ENCODE results near the gene USP24.
"Not testable (repeated sequence)": the region's sequence is repeated elsewhere in the genome, so short reads cannot be mapped to it uniquely, and the experiment has no call there.

Gene USP24

GRCh38 chr1:55196433-55197035, 18.6 kb downstream of the USP24 start:
- DNase-seq (ENCODE audit: low read depth), result no peak

GRCh38 chr1:55195521-55196233, 19.5 kb downstream of the USP24 start:
- DNase-seq (ENCODE audit: low read depth), result no peak

GRCh38 chr1:55194851-55195250, 20.3 kb downstream of the USP24 start:
- no peak for DNase-seq (ENCODE audit: low read depth)

- no peak for DNase-seq (ENCODE audit: low read depth)
These were observed 23.1 kb downstream of the USP24 start for GRCh38 chr1:55192093-55192492.

- not testable (repeated sequence) for DNase-seq (ENCODE audit: low read depth)
These were observed 23.8 kb downstream of the USP24 start for GRCh38 chr1:55191219-55191952.

- DNase-seq (ENCODE audit: low read depth), result no peak
These were observed 25.1 kb downstream of the USP24 start for GRCh38 chr1:55190109-55190508.

- DNase-seq (ENCODE audit: low read depth), result no peak
These were observed 26.3 kb downstream of the USP24 start for GRCh38 chr1:55188909-55189308.

GRCh38 chr1:55185832-55186231, 29.3 kb downstream of the USP24 start:
- no peak for DNase-seq (ENCODE audit: low read depth)

GRCh38 chr1:55184859-55185258, 30.3 kb downstream of the USP24 start:
- no peak for DNase-seq (ENCODE audit: low read depth)

GRCh38 chr1:55181666-55182065, 33.5 kb downstream of the USP24 start:
- no peak for DNase-seq (ENCODE audit: low read depth)

- no peak for DNase-seq (ENCODE audit: low read depth)
These were observed 35.0 kb downstream of the USP24 start for GRCh38 chr1:55180075-55180670.

GRCh38 chr1:55179177-55179835, 35.9 kb downstream of the USP24 start:
- no peak for DNase-seq (ENCODE audit: low read depth)

- DNase-seq (ENCODE audit: low read depth), result no peak
These were observed 42.5 kb downstream of the USP24 start for GRCh38 chr1:55172687-55173086.

- DNase-seq (ENCODE audit: low read depth), result no peak
These were observed 42.9 kb downstream of the USP24 start for GRCh38 chr1:55172272-55172671.

GRCh38 chr1:55171694-55172093, 43.5 kb downstream of the USP24 start:
- DNase-seq (ENCODE audit: low read depth), result no peak

GRCh38 chr1:55170426-55170825, 44.7 kb downstream of the USP24 start:
- DNase-seq (ENCODE audit: low read depth), result no peak

GRCh38 chr1:55169126-55169525, 46.0 kb downstream of the USP24 start:
- DNase-seq (ENCODE audit: low read depth), result no peak

- DNase-seq (ENCODE audit: low read depth), result no peak
These were observed 46.8 kb downstream of the USP24 start for GRCh38 chr1:55168353-55168752.

GRCh38 chr1:55167224-55167871, 47.8 kb downstream of the USP24 start:
- no peak for DNase-seq (ENCODE audit: low read depth)

GRCh38 chr1:55164906-55165305, 50.3 kb downstream of the USP24 start:
- DNase-seq (ENCODE audit: low read depth), result no peak

GRCh38 chr1:55159571-55159970, 55.6 kb downstream of the USP24 start:
- no peak for DNase-seq (ENCODE audit: low read depth)

GRCh38 chr1:55156608-55157007, 58.6 kb downstream of the USP24 start:
- no peak for DNase-seq (ENCODE audit: low read depth)
